Hematopoietic multipotent progenitor cell (in vitro differentiated cells): ENCODE measurements around the gene KLF4. TPM values are rescaled to one million over a fixed set of nuclear protein-coding genes. Genes with fewer than 3 reads are reported as not detected.
"Not testable (repeated sequence)": the region's sequence is repeated elsewhere in the genome, so short reads cannot be mapped to it uniquely, and the experiment has no call there.

ENCODE experiments used
- DNase-seq, 3 donors: peaks; one replicate each; pipeline ENCODE4 v3.0.0-alpha.2; 2011 to 2015; ENCODE audit warnings: low read depth in 2 of 3, low spot score in 2 of 3
- total RNA-seq: library from RNA; depleted of rRNA; stranded (reverse); fragments of >200 nt; gene quantifications from one replicate; pipeline ENCODE4 v1.2.3, GENCODE V29; 2012

Gene KLF4
- 26.7 TPM for total RNA-seq

DNA sequence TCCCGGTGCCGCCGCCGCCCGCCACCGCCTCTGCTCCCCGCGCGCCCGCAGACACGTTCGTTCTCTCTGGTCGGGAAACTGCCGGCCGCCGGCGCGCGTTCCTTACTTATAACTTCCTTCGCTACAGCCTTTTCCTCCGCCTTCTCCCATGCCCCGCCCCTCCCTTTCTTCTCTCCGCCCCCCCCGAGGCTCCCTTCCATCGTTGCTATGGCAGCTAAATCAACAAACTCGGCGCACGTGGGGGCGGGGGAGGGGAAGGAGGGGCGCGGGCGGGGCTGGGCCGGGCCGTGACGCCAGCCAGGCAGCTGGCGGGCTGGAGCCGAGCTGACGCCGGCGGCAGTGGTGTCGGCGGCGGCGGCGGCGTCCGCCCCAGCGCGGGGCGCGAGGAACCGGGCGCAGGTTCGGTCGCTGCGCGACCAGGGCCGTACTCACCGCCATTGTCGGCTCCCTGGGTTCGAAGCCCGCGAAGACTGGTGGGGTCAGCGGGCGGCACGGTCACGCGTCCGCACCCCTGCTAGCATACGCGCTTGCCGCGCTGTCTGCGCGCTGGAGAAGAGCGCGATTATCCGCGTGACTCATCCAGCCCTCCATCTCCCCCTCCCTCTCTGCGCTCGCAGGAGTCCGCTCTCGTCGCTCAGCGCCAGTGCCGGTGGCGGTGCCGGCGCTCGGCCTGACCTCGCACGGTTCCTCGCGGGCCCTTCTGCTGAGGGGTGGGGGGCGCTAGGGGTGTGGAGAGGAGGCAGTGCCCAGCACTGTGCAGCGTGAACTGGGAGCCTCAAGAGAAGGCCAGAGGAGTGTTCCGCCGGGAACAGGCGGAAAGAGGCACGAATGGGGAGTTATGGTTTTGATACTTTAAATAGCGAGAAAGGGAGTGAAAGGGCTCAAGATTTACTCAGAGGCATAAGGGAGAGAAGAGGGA is at the start of gene KLF4:
KLF4 (minus strand) TSS at position 83 of the 919 bp plus-strand sequence. CDS start 597 bp downstream, outside the sequence.
- peak in 2 of 3 donors; percentile 89 to 97 for DNase-seq

DNA sequence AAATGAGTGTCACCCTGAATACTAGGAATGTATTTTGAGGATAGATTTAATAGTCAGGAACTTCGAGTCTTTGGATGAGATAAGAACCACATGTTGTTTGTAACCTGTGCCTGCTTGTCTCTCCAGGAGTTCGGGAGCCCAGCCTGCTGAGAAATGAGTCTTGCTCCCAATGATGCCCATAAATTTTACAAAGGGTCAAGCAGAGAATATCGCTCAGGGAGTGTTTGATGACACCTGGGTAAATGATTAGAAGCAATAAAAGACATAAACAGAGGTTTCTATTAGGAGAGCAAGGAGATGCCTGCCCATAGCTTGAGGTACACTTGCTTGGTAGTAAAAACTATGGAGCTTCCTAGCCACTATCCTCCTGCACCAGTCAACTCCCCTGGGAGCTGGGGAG is 46.9 kb upstream of the KLF4 start:
- DNase-seq, result no peak

DNA sequence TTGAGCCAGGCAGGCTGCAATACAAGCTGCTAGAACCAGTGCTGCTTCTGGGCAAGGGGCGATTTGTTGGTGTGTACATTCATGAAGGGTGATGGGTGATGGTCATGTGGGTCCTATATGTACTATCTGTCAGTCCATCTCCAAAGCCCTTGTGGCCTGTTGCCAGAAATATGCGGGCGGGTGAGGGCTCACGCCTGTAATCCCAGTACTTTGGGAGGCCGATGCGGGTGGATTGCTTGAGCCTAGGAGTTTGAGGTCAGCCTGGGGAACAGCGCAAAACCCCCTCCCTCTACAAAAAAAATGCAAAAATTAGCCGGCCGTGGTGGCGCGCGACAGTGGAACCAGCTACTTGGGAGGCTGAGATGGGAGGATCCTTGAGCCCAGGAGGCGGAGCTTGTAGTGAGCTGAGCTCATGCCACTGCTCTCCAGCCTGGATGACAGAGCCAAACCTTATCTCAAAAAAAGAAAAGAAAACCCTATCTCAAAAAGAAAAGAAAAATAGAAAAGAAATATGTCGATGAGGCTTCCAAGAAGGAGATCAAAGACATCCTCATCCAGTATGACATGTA is 45.0 kb upstream of the KLF4 start:
- no peak for DNase-seq

DNA sequence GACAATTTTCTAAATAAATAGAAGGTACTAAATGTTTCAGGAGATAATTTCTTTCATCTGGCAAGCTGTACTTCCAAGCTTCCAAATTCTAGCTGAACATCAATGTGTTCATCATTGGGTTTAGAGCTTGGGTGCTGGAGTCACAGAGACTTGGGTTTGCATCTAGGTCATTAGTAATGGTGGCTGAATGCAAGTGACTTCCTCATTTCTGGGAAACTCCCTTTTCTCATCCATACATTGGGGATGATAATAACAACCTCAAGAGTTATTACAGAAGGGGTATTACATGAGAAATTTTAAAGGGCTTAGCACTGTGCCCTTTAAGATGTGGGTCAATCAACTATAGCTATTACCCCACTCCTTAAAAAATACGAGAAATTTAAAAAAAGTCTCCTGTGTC is 41.1 kb upstream of the KLF4 start:
- DNase-seq, result peak in 1 of 3 donors; percentile 8

DNA sequence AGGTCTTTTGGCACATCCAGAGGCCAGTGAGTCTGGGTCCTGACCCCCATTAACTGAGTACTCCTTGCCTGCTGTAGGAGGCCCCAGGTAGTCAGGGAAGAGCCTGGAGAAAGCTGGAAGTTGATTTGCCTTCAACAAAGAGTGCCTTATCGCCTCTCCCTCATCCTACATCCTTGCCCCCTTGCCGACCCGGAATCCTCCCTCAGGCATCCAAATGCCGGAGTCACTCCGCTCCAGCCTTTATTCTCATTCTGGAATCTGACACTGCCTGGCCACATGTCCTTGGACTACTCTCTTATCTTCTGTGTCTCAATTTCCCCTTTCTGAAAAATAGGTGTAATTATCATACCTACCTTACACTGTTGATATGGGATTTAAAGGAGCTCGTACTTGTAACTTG is 39.1 kb upstream of the KLF4 start:
- no peak for DNase-seq

DNA sequence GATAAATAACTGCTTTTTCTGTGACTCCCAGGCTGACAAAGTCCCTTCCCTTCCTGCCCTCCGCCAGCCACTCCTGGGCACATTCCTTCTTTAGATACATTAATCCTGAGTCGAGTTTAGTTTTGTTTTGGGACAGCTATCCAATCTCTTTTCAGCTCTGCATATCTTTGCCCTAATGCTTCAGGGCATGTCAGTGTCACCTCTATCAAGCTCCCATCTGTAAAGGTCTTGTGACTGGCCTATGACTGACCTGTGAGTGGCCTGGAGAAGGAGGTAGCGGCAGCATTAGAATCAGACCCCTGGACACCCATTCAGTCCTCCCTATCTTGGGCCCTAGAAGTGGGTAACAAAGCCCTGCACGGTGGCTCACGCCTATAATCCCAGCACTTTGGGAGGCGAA is 34.0 kb upstream of the KLF4 start:
- DNase-seq, result no peak

DNA sequence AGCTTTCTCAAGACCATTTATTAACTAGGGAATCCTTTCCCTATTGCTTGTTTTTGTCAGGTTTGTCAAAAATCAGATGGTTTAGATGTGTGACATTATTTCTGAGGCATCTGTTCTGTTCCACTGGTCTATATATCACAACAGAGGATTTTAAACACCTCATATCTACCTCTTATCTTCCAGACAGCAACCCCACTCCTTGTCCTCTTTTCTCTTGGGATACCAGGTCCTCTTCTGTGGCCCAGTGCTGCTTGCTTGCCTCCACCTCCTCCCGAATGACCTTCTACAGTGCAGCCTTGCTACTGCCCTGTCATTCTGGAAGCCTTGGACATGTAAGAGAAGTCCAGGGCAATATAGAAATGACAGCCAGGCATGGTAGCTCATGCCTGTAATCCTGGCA is 30.6 kb upstream of the KLF4 start:
- DNase-seq, result no peak

DNA sequence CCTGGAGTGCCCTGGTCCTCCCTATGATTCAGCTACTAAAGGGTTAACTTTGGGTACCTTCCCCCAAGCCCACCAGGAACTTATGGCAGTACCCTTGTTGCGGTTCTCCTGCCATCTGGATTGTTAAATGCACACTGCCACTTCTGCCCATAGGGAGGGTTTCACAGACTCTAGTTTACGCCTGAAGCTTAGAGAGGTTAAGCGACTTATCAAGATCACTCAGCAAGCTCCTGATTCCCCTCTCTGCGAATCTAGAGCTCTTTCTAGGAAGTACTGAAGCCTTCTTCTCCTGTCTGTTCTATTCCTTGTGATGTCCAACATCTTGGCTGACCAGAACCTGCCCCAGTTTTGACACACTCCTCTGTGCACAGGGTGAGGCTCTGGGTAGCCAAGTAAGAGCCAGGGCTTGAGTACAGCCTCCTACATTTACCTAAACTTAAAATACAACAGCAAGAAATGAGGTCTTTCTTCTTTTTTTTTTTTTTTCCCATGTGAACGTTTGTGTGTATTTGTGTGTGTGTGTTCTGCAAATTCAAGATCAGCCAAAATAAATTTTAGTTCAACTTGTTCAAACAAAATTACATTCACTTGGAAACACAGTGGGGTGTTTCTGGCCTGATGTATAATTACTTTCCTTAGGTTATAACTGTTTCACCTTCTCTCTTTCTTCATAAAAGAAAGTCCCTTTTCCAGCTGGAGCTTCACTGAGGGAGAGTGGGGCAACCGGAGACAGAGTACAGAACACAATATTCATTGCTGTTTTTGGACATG is 28.7 kb upstream of the KLF4 start:
- DNase-seq, result no peak

DNA sequence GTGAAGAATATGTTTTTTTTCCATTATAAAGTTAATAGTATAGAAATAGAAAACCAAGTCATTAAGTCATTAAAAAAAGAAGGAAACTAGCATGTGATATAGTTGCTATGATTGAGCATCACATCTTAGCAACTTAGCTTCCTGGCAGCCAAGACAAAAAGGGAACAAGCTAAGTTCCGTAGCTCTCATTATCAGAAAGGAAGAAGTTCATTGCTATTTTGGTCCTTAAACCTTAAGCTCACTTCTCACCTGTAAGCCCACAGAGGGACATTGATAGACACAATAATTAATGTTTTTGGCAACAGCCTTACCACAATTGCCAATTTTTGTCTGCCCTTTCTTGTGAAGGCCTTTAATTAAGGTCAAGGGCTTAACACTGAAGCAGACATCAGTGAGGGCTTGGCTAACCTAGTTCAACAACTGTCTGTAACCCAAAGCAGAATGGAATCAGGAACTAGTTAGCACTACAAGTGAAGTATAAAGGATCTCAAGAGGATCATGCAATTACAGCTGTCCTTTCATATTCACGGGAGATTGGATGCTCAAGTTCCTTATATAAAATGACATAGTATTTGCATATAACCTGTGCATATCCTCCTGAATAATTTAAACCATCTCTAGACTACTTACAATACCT is 24.0 kb upstream of the KLF4 start:
- peak in 2 of 3 donors; percentile 51 to 85 for DNase-seq

DNA sequence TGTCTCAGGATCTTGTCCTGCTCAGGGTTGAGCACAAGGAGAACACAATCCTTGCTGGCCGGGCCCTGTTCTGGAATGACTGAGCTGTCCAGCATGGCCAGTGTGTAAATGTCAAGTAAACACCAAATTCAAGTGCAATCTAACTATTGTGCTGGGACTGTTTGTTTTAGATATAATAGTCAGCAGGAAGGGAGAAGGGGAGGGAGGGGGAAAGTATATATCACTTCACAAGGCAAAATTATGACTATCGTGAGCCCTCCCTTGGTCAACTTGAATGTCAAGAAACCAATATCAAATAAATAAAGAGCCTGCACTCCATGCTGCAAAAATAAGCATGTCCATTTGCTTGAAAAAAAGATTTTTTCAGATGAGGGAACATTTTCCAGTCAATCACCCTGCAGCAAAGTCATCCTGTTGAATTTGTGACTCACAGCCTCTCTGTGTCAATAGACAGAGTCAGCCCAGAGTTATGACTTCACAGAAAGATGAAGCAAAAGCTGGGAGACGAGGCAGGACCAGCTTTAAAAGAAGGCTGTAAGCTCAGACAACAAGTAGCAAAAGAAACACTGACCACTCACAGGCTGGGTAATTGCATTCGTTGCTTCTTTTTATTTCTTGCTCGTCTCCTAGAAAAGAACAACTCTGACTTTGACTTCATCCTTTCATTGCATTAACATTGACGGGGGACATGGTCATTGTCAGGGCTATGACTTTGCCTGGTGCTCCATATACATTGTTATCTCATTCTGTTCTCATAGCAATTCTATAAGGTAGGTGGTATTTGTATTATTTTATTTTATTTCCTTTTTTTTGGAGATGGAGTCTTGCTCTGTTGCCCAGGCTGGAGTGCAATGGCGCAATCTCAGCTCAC is 15.3 kb upstream of the KLF4 start:
- DNase-seq, result no peak

DNA sequence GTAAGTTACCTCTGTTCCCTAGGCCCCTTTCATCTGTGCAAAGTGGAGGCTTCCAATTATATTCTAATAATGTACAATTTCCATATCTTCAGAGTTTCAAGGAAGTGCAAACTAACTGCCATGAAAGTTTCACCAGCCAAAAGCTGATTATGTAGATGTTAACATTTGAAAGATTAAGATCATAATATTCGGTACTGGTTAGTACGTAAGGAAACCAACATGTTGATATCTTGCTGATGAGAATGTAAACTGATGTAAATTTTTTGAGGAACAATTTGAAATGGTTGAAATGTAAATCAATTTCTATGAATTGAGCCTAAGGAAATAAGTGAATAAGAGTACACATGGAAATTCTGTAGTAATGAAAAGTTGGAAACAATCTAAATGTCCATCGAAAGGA is 12.9 kb upstream of the KLF4 start:
- DNase-seq, result no peak

DNA sequence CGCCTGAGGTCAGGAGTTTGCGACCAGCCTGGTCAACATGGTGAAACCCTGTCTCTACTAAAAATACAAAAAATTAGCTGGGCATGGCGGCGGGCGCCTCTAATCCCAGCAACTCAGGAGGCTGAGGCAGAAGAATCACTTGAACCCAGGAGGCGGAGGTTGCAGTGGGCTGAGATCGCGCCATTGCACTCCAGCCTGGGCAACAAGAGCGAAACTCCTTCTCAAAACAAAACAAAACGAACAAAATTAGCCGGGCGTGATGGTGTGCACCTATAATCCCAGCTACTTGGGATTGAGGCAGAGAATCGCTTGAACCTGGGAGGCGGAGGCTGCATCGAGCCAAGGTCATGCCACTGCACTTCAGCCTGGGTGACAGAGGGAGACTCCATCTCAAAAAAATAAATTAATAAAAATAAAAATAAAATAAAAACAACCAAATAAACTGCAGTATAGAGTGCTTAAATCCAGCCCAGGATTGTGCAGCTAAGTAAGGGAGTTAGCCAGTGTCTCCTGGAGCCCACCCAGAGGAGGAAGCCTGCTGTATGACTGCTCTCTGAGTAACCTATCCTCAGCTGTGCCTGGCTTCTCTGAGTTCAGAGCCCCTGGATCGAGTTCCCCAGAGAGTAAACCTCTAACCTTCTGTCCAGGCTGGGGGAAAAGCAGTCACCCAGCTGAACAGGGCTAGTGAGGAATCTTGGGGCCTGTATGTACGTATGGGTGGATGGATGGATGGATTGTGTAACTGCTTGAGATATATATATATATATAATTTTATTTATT is 11.0 kb upstream of the KLF4 start:
- not testable (repeated sequence) for DNase-seq

DNA sequence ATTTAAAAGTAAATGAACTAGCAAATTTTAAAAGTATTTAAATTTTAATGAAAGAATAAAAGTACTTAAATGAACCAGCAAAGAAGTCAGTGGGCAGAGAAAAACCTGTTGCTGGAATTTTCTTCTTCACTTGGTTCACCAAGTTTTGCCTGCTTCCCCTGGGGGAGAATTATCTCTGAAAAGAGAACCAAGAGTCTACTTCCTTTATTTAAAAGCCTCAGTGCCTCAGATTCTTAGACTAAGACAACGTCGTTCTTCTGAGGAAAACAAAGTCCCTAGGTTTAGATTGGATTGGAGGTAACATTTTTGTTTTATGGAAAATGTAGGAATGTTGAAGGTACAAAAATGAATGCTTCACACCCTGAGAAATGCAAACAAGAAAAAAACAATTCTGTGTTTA is 7.4 kb upstream of the KLF4 start:
- no peak for DNase-seq

DNA sequence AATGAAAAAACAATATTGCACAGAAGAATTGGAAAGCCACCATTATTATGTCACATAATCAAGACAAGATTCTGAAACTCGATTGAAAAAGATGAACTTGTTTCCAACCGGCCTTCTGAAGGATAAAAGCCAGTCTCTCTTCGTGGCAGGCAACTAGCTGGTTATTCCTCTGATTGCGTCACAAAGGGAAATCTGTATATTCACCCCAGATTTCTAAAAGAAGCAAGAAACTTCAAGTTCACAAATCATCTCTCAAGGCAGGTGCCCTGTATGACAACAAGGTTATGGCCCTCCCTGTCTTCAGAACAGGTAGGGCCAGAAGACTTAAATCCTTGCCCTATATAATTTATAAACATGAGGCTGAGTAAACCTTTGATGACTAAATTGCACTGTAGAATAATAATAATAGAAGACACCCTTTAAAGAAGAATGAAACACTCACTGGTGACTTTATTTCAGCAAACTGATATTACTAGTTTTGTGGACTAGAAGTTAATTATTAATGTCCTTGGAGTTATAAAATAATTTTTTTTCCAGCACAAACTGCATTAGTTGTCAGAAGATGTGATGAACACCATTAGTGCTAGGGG is 2.9 kb upstream of the KLF4 start:
- DNase-seq, result no peak

DNA sequence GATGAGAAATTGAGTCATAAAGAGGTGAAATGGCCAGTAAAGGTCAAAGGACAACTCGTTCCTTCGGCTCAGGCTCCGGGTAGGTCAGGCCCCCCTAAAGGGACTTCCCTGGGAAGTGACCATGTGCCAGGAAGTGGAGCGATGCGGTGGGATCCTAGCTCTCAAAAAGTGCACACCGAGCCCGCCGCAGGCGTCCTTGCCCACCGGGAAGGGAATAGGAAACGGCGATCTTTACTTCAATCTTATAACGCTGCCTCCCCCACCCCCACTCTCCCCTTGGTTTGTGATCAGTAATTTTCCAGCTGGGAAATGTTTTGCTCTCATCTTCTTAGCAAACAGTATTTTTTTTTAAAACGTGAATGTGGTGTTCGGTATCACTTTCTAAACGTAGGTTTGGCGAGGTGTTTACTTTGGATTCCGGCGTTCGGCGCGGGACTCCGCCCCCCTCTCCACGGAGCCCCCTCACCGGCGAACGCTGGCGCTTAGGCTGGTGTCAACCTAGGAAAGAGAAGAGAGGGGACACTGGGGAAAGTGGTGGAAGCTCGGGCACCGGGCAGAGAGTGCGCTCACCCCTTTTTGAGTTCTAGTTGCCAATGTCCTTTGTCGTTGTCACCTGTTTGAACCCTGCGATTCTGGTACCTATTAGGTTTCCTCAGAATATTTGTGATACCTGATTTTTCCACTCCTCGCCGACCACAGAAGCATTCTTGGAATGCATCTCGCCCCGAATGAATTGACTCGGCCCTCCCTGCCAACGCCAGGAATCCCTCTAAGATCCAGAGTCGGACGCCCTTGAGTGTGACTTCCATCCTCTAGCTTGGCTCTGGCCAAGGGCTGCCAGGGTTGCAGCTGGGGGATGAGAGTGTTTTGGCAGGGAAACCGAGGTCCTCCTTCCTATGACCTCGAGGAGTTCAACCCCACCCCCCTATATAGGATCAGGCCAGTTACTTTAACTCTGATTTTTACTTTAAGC is 1.8 kb upstream of the KLF4 start:
- peak in 1 of 3 donors; percentile 17 for DNase-seq

DNA sequence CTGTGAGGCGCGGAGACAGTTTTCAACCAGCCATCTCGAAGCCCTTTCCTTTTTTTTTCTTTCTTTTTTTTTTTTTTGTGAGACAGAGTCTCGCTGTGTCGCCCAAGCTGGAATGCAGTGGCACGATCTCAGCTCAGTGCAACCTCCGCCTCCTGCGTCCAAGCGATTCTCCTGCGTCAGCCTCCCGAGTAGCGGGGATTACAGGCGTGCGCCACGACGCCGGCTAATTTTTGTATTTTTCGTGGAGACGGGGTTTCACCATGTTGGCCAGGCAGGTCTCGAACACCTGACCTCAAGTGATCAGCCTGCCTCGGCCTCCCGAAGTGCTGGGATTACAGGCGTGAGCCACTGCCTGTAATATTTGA is 1.0 kb upstream of the KLF4 start:
- not testable (repeated sequence) for DNase-seq

DNA sequence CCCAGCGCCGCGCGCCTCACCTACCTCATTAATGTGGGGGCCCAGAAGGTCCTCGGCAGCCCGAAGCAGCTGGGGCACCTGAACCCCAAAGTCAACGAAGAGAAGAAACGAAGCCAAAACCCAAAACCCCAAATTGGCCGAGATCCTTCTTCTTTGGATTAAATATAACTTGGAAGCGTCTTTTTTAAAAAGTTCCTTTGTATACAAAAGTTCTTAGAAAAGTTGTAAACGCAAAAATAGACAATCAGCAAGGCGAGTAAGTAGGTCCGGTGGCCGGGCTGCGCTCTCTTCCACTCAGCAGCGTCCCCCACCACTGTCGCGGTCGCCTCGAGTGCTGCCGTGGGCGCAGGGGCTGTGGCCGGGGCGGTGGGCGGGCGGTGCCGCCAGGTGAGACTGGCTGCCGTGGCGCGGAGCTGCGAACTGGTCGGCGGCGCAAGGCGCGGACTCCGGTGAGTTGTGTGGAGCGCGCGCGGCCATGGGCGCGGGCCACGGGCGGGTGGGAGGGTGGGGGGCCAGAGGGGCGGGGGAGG is 360 bp downstream of the KLF4 start:
- peak in 2 of 3 donors; percentile 21 to 28 for DNase-seq
